GM19035 (cell line): ENCODE data around the gene SPPL3.
"Not testable (repeated sequence)": the region's sequence is repeated elsewhere in the genome, so short reads cannot be mapped to it uniquely, and the experiment has no call there.

Source experiments
- ATAC-seq: cut with Tn5 transposase; IDR thresholded peaks from one replicate; pipeline ENCODE4 v1.9.1; 2021; ENCODE audit not compliant: unreplicated experiment

The SPPL3 gene

DNA sequence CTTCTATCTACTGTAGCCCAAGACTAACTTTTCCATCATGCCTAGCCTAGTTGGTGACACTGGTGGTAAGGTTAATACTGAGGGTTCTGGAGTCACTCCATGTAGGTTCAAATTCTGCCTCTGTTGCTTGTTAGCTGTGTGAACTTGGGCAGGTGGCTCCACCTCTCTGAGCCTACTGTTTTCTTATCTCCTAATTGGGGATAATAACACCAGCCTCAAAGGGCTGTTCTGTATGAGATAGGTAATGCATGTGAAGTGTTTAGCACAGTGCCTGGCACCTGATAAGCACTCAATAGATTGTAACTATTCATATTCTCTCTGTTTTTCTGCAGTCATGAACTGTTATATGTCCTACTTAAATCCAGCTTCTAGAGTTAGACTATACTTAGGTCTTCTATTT lies 17.5 kb upstream of the SPPL3 start:
- ATAC-seq: no peak

DNA sequence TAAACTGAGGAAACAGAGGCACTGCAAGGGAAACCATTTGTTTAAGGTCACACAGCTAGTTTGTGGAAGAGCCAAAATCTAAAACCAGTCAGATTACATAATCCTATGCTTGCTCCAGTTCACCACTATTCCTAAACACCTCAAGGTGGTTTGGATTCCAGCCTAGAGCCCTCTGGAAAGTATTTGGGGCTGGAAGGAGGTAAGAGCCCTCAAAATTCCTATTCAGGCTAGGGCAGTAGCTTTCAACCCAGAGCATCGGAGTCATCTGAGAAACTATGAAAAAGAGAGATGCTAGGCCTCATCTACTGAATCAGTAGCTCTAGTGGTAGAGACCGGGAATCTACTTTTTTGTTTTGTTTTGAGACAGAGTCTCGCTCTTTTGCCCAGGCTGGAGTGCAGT lies 16.0 kb upstream of the SPPL3 start:
- ATAC-seq: no peak

DNA sequence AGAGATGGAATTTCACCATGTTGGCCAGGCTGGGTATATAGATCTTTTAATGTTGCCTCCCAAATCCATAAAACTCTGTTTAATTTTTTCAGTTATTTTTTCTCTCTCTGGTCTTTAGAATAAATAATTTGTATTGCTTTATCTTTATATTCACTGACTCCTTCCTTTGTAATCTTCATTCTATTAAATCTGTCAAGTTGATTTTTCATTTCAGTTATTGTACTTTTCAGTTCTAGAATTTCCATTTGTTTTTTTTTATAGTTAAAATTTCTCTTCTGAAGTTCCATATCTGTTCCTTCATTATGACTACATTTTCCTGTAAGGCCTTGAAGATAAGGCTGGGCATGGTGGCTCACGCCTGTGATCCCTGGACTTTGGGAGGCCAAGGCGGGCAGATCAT lies 13.6 kb upstream of the SPPL3 start:
- ATAC-seq: no peak

DNA sequence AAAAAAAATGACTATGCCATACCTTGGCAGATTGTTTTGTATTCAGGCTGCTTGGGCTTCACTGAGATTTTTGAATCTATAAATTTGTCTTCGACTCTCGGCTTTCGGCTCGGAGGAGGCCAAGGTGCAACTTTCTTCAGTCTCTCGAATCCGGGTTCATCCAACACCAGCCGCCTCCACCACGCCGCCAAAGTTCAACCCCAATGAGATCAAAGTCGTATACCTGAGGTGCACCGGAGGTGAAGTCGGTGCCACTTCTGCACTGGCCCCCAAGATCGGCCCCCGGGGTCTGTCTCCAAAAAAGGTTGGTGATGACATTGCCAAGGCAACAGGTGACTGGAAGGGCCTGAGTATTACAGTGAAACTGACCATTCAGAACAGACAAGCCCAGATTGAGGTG lies 12.4 kb upstream of the SPPL3 start:
- ATAC-seq: no peak

DNA sequence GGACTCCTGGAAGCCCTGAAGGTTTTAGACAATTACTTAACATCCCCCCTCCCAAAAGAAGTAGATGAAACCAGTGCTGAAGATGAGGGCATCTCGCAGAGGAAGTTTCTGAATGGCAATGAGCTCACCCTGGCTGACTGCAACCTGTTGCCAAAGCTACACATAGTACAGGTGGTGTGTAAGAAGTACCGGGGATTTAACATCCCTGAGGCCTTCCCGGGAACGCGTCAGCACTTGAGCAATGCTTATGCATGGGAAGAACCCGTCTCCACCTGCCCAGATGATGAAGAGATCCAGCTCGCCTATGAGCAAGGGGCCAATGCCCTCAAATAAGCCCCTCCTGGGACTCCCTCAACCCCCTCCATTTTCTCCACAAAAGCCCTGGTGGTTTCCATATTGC lies 10.6 kb upstream of the SPPL3 start:
- no peak for ATAC-seq

DNA sequence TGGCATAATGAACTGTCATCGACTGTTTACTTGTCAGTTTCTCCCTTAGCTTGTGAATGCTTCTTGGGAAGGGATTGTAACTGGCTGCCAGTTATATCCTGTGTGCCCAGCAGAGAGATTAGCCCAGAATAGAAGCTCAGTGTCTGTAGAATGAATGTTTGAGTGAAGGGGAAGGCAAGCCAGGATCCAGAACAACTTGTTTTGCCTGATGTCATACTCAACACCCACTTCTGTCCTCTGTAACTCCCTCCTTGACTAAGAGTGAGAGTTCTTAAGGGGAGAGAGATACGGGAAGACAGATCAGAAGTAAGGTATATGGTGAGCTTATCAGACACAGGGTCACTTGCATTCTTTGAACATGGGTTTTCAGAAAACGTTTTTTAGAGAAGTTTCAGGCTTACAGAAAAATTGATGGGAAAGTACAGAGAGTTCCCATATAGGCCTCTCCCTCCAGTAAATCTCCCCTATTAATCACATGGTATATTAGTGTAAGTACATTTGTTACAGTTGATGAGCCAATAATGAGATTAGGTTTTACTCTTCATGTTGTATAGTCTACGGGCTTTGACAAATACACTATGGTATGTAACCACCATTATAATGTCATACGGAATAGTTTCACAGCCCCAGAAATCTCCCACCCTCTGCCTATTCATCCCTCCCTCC lies 5.6 kb upstream of the SPPL3 start:
- no peak for ATAC-seq

DNA sequence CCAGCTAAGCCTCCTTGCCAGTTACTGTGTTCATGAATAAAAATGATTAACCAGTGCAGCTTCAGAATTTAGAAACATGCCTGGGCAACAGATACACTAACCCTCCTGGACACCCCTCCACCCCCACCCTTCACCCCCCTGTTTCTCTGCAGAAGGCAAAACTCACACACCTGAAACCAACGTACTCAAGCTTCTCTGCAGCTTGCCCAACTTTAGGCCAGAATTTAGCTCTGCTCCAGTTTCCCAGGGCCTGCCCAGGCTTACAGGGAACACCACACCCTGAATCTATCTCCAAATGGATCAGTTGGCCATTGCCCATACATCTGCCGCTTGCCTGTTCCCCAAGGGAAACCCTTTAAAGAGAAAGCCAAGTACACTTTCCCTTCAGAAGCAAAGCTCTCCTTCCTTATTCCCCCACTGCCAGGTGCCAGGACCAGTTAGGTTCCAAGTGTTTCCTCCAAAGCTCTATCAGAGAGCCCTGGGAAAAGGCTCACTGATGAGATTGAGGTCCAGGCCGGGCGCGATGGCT lies 1.8 kb upstream of the SPPL3 start:
- ATAC-seq: no peak

DNA sequence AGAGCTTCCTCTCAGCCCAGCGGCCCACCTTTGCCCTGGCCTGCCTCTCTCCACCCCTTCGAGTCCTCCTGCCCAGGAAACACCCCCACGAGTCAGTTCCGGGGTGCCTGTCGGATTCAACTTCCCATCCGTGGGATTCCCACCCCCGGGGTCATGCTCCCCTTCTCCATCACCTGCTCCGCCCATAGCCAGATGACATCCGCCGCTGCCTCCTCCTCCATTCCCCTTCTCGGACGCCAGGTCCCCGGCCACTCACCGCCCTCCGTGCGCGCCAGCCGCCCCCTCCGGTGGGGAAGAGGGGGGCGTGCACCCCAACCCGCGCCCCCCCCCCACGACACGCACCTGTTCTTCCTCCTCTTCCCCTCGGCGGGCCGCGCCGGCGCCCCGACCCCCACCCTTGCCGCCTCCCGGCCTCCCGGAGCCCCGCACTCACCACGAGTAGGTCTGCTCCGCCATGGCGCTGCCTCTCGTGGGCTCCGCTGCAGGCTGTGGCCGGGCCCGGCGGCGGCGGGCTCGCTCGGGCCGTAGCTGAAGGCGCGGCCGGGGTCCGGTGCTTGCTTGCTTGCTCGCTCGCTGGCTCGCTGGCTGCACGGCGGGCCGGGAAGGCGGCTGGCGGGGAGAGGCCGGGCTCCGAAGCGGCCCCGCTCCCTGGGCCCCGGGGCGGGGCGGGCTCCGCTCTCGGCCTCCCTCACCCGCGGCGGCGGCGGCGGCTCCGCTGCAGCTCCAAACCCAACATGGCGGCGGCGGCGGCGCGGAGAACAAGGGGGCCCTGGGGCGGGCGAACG lies 554 bp downstream of the SPPL3 start:
- ATAC-seq: peak; percentile 47

DNA sequence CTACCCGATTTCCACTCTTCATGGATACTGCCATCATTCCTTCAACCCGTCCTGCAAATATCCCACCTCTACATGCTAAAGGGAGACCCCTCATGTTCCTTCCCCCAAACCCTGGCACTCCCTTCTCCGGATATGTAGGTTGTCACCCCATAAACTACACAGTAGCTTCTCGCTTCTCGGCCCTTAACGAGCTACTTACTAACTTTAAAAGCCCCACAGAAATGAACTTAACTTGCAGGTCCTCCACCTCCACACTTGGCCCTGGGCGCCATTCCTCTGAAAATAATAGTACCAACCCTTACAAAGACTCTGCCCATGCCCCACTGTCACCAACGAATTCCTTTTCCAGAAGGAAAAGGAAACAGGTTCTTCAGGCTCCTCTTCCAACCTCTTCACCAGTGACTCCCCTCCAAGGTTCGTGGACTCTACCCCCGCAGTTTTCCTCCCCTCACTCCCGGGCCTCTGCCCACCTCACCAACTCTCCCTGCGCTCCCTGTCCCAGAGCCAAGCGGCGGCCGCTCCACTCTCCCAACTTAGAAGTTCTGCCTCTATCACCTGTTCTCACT lies 1.2 kb downstream of the SPPL3 start:
- no peak for ATAC-seq

DNA sequence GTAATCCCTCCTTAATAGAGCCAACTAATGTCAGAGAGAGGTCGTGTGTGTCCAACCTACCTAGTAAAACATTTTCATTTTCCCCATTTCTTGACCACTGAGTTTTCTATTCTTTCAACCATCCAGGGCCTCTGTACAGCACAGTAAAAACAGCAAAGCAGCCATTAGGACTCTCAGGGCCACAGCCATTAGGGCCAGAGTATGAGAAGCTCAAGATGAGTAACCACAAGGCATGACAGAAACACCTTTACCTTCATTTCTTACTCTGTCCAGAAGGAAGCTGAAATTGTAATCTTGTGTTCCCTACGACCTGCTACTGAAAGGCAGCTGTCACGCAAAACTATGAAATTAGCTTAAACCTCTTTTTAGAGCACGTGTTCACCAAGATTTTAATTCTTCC lies 2.3 kb downstream of the SPPL3 start:
- ATAC-seq: no peak

DNA sequence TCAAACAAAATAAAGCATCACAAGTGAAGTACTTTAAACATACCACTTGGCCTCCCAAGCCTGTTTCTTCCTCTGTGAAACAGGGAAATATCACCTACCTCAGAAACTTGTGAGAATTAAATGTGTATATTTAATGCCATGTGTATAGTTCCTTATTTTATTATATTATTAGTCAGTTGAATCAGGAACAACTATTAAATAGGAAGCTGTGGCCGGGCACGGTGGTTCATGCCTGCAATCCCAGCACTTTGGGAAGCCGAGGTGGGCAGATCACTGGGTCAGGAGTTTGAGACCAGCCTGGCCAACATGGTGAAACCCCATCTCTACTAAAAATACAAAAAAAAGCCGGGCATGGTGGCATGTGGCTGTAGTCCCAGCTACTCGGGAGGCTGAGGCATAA lies 3.1 kb downstream of the SPPL3 start:
- not testable (repeated sequence) for ATAC-seq

DNA sequence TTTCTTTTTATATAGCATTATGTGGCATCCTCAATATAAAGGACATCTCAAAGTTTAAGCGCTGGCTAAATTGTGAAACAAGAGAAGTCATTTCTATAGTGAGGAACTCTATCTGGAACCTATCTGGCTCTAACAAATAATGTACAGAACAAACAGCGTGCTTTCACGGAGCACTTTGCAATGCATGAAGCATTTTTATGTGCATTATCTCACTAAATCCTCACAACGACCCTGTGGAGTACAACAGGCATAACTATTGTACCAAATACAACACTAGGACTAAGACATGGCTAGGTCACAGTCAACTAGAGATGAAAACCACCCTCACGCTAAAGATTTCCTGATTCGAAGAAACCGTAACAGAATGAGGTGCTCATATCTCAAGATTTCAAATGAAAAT lies 8.6 kb downstream of the SPPL3 start:
- ATAC-seq: no peak

DNA sequence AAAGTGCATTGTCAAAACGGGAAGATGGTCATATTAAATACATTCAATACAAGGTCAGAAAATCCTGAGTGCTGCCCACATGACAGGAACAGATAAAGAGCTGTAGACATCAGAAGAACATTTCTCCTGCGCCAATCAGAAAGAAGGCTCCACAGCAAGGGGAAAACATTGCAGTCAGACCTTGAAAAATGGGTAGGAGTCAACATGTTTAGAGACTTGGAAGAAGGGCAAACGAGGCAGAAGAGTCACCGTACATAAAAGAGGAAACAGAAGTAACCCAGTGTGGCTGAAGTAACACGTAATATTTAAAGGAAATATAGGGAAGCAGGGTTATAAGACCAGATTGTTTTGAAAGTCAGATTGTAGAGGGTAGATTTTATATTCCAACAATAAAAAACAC lies 11.9 kb downstream of the SPPL3 start:
- no peak for ATAC-seq

DNA sequence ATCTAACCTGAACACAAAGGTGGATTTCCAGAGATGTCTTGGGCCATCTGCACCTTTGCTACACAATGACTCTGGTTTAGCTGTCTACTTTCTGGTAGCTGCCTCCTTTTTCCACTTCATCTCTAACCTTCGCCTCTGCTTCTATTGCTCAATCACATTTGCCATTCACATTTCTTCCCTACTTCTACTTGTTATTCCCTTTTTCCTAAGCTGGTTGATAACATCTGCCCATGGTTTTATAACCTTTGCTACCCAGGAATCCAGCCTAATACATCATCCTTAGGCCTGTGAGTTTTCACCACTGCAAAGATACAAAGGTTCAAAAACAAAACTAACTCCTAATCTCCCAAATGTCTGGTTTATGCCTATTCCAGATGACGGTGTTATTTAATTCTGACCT lies 13.2 kb downstream of the SPPL3 start:
- ATAC-seq: no peak

DNA sequence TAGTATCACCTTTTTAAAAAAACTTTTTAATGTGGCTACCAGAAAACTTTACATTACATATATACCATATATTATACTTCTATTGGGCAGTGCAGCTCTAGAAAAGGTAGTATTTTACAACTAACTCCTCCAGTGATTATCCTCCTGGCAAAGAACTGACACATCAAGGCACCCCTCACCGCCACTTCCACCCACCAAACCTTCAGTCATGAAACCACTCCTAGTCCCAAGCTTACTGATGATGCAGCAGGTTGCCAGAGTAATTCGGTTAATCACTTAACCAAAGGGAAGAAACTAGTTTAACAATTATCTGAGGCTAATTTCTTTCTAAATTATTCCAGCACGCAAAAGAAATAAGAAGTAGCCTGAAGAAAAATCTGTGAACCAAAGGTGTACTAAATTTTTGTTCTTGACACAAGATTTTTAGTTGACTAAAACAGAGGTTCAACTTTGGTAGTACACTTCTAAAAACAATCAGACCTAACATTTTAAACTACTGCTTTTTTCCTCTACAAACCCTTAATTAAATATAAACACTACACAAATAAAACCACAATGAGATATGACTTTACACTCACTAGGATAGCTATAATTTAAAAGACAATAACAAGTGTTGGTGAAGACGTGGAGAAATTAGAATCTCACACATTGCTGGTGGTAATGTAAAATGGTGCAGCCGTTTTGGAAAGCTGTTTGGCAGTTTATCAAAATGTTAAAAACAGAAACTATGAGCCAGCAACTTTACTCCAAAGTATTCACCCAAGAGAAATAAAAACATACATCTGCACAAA lies 16.7 kb downstream of the SPPL3 start:
- ATAC-seq: no peak

DNA sequence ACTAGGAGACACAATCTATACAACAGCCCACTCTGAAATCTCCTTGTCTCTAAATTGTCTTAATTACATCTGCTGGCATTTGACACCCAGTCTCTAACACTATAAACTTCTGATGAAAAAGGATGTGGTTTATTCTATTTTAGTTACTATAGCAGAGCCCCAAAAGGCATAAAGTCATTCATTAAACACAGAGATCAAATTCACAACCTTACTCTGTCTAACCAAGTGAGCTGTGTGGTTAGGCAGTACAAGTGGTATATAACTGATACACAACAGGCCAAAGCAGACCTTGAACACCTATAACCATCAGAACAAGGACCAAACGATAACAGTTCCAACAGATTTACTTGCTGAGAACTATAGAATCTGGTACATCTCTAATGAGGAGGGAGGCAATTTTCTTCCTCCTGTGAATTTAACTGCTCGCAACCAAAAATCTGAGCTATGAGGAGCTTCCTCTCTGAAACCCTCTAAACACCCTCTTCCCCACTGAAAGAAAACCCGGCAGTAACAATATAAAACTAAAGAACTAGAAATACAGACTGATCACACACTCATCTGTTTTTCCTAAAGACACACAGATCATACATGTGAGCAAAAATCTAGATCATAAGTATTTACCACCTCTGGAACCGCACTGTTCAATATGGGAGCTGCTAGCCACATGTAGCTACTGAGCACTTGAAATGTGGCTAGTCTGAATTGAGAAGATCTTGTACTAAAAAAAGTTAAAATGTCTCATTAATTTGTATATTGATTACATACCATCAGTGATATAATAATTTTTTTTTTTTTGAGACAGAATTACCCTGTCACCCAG lies 17.7 kb downstream of the SPPL3 start:
- ATAC-seq: no peak

DNA sequence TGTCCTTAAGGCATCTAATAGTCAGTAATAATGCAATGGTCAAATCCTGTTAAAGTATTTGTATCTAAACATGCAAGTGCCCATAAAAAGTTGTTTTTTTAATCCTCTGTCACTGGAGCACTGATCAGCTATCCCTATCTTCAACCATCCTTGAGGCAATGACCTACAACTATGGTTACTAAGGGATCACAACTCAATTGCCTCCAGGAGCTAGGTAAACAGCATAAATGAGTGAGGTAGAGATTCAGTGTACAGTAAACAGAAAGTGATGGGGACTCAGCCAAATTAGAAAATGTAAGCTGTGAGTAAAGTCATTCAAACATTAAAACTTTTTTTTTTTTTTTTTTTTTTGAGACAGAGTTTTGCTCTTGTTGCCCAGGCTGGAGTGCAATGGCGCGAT lies 18.6 kb downstream of the SPPL3 start:
- ATAC-seq: no peak

DNA sequence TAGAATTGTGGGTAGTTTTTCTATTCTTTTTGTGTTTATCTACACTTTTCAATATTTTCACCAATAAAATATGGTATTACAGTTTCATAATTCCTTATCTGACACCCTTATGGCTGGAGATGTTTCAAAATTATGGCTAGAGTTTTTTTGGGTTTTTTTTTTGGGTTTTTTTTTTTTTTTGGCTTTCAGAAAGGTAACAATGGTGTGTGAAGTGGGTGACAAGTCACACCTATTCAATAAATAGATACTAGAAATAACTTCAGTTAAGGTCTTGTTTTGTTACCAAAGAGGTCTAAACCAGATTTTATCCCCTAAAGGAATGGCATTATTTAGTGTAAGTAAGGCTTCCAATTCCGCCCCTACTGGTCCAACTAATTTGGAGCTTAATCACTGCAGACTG lies 19.5 kb downstream of the SPPL3 start:
- no peak for ATAC-seq

DNA sequence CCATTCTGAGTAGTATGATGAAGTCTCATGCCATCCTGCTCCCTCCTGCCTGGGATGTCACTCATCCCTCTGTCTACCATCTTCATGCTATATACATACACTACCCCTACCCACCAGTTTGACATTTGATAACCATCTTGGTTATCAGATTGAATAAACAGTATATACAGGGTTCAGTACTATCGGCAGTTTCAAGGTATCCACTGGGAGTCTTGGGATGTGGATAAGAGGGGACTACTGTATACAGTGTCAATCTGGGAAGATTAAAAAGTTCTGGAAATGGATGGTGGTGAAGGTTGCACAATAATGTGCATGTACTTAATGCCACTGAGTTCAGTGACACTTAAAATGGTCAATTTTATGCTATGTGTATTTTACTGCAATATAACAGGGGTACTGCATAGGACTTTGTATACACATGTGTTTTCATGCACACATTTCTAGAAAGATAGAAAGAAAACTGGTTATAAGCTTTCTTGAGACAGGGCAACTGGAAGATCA lies 22.1 kb downstream of the SPPL3 start:
- no peak for ATAC-seq

DNA sequence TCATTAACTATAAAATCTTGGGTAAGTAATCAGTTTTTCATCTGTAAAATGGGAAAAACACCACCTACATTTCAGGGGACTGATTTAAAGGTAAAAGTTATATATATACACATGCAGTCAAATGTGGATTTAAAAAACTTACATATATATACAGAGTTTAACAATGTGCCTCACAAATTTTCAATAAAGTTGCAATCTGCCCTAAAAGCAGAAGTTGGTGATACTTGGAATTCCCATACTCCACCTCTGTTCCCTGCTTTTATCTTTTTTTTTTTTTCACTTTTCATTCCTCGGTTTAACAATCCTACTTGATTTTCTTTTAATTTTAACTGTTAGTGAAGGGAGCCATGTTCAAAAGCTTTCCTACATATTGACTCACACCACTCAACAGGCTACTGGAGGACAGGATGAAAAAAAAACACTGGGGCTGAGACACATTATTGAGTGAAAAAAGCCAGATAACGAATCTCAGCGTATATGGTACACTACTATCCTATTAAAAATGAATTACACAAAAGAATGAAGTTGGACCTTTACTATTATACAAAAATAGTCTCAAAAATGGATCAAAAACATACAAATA lies 24.3 kb downstream of the SPPL3 start:
- no peak for ATAC-seq
